Nephron (organoid): ENCODE results near the gene RFX3.
A peak's percentile ranks its signal among the peaks of the same experiment; 100 is the strongest.

ENCODE experiments used
- H3K27ac Mint-ChIP-seq, 3 experiments: 2 replicates each; pipeline ENCODE4 v1.8.0; 2020; ENCODE audit warnings: mixed read lengths in 3 of 3, mild to moderate bottlenecking in 2 of 3, moderate library complexity in 1 of 3
- H3K27me3 Mint-ChIP-seq: 2 replicates; pipeline ENCODE4 v1.8.0; 2021; ENCODE audit warnings: low read depth, mild to moderate bottlenecking, moderate library complexity, mixed read lengths
- H3K36me3 Mint-ChIP-seq: 2 replicates; pipeline ENCODE4 v1.8.0; 2020; ENCODE audit warnings: low read depth, mixed read lengths
- H3K4me1 Mint-ChIP-seq: 2 replicates; pipeline ENCODE4 v1.8.0; 2020; ENCODE audit warnings: mixed read lengths
- H3K4me3 Mint-ChIP-seq, 3 experiments: 2 replicates each; pipeline ENCODE4 v1.8.0; 2020; ENCODE audit warnings: mild to moderate bottlenecking in 3 of 3, mixed read lengths in 3 of 3, moderate library complexity in 2 of 3
- H3K9me3 Mint-ChIP-seq: 2 replicates; pipeline ENCODE4 v1.8.0; 2020; ENCODE audit warnings: mixed read lengths
- CTCF ChIP-seq, 3 experiments: fragments of 200-600 bp; sonication (generic); IDR thresholded peaks; one replicate each; pipeline ENCODE4 v1.5.0; 2021; ENCODE audit warnings: antibody characterized with exemption in 3 of 3; ENCODE audit not compliant: unreplicated experiment in 3 of 3

The RFX3 gene

GRCh38 chr9:3525836-3526164 is at the start of gene RFX3:
Gene RFX3, minus strand, starts transcription at chr9:3526001. Its CDS starts 130,413 bp downstream, at chr9:3395588.
- peaks cover 25% of the 10 kb centered on the region for H3K36me3 Mint-ChIP-seq
- peak within 1 kb of the TSS; percentile 94 to 95 (median 94) for H3K4me3 Mint-ChIP-seq
- no peaks in the 10 kb centered on the region for H3K9me3 Mint-ChIP-seq
- peak within 1 kb of the TSS; percentile 100 for H3K27ac Mint-ChIP-seq
- H3K4me1 Mint-ChIP-seq = peaks cover 50% of the 10 kb centered on the region
- H3K27me3 Mint-ChIP-seq = no peaks in the 10 kb centered on the region
- no peak for TF ChIP-seq CTCF (IDR thresholded peaks at IDR 0.05; ENCODE audit: unreplicated experiment in 3 of 3)

DNA sequence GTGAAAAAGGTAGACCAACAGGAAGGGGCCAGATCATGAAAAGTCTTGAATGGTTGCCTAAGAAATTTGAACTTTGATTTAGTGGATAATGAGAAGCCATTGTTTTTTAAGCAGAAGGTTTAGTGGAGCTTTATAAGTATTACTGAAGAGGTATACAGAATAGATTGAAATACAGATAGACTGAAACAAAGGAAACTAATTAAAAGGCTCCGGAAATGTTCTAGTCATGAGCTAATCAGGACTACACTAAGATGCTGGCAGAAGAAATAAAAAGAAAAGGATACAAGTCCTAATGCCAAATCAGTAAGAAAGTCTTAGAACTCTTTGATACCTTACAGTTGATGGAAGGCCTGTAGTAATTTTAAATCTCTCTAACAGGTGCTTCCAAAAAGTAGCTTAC is 45.7 kb upstream of the RFX3 start:
- TF ChIP-seq CTCF (IDR thresholded peaks at IDR 0.05; ENCODE audit: unreplicated experiment in 3 of 3) = no peak
- Mint-ChIP-seq H3K9me3 (no peaks in the 10 kb centered on the region), H3K4me3 (no peak overlapping the region), H3K27ac (no peak overlapping the region), H3K36me3 (no peaks in the 10 kb centered on the region), H3K4me1 (no peaks in the 10 kb centered on the region), H3K27me3 (no peaks in the 10 kb centered on the region)

DNA sequence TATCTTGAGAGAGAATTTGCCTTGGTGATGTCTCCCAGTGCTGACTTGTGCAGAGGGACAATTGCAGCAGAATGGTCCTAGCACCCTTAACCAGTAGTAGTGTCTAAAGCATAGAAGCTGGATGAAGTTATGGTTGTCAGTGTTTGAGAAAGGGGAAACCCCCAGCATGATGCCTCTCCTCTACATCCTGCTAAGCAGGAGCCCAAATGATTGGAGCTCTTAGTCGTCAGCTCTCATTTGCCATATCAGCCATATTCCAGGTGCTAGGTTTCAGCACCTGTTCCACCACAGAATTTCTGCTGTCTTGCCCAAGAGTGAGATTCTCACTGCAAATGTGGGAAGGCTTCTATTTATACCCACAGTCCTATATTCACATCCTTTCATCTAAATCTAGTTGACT is 43.7 kb upstream of the RFX3 start:
- TF ChIP-seq CTCF (IDR thresholded peaks at IDR 0.05; ENCODE audit: unreplicated experiment in 3 of 3) = no peak
- Mint-ChIP-seq H3K4me3 (no peak overlapping the region), H3K27ac (no peak overlapping the region), H3K27me3 (no peaks in the 10 kb centered on the region), H3K4me1 (no peaks in the 10 kb centered on the region), H3K9me3 (no peaks in the 10 kb centered on the region), H3K36me3 (no peaks in the 10 kb centered on the region)

- H3K27ac Mint-ChIP-seq = no peak overlapping the region
Observed at GRCh38 chr9:3567988-3568387, 42.2 kb upstream of the RFX3 start.

GRCh38 chr9:3553076-3553765 is 27.4 kb upstream of the RFX3 start:
- Mint-ChIP-seq H3K36me3 (peaks cover 33% of the 10 kb centered on the region), H3K27me3 (no peaks in the 10 kb centered on the region), H3K4me1 (no peaks in the 10 kb centered on the region), H3K4me3 (no peak overlapping the region), H3K27ac (no peak overlapping the region), H3K9me3 (peaks cover 2% of the 10 kb centered on the region)
- TF ChIP-seq CTCF (IDR thresholded peaks at IDR 0.05; ENCODE audit: unreplicated experiment in 3 of 3) = no peak

More at GRCh38 chr9:3567988-3568387, 42.2 kb upstream of the RFX3 start:
- Mint-ChIP-seq H3K9me3 (no peaks in the 10 kb centered on the region), H3K4me3 (no peak overlapping the region), H3K36me3 (no peaks in the 10 kb centered on the region), H3K4me1 (no peaks in the 10 kb centered on the region), H3K27me3 (no peaks in the 10 kb centered on the region)
- no peak for TF ChIP-seq CTCF (IDR thresholded peaks at IDR 0.05; ENCODE audit: unreplicated experiment in 3 of 3)

GRCh38 chr9:3549225-3549624 is 23.4 kb upstream of the RFX3 start:
- TF ChIP-seq CTCF (IDR thresholded peaks at IDR 0.05; ENCODE audit: unreplicated experiment in 3 of 3) = no peak
- H3K27ac Mint-ChIP-seq = no peak overlapping the region
- no peaks in the 10 kb centered on the region for H3K4me1 Mint-ChIP-seq
- no peaks in the 10 kb centered on the region for H3K9me3 Mint-ChIP-seq
- peaks cover 6% of the 10 kb centered on the region for H3K36me3 Mint-ChIP-seq
- no peak overlapping the region for H3K4me3 Mint-ChIP-seq
- H3K27me3 Mint-ChIP-seq = no peaks in the 10 kb centered on the region
